GM23338 (cell line): Measurements from ENCODE around the gene SMARCD2. TPM values are rescaled to one million over a fixed set of nuclear protein-coding genes. Genes with fewer than 3 reads are reported as not detected.

Experiments
- ATAC-seq: fragments of 200-7000 bp; cut with Tn5 transposase; 3 replicates; pipeline ENCODE4 v1.9.1; 2020
- DNase-seq: peaks from one replicate; pipeline ENCODE4 v3.0.0-alpha.2; 2015; ENCODE audit warnings: low spot score
- H2AFZ ChIP-seq: fragments of 200-600 bp; sonication (generic); 2 replicates; pipeline ENCODE4 v1.8.0; 2016; ENCODE audit warnings: antibody characterized with exemption, mild to moderate bottlenecking, moderate library complexity
- H3F3A ChIP-seq: fragments of 200-600 bp; sonication (generic); replicated peaks from 2 replicates; pipeline ENCODE4 v1.8.0; 2017; ENCODE audit warnings: antibody characterized with exemption, mixed run types, low read depth
- H3K27ac ChIP-seq: fragments of 200-600 bp; sonication (generic); 2 replicates; pipeline ENCODE4 v1.6.1; 2016; ENCODE audit warnings: low read depth
- H3K27me3 ChIP-seq: fragments of 200-600 bp; sonication (generic); 2 replicates; pipeline ENCODE4 v1.8.0; 2016; ENCODE audit warnings: mild to moderate bottlenecking, mixed run types, moderate library complexity; ENCODE audit not compliant: insufficient read depth
- H3K36me3 ChIP-seq: fragments of 200-600 bp; sonication (generic); 2 replicates; pipeline ENCODE4 v1.8.0; 2016; ENCODE audit warnings: mild to moderate bottlenecking; ENCODE audit not compliant: insufficient read depth
- H3K4me1 ChIP-seq: fragments of 200-600 bp; sonication (generic); 2 replicates; pipeline ENCODE4 v1.8.0; 2016; ENCODE audit warnings: mild to moderate bottlenecking, moderate library complexity; ENCODE audit not compliant: insufficient read depth
- H3K4me2 ChIP-seq: fragments of 200-600 bp; sonication (generic); 2 replicates; pipeline ENCODE4 v1.7.1; 2017; ENCODE audit warnings: mixed run types
- H3K4me3 ChIP-seq: fragments of 200-600 bp; sonication (generic); 2 replicates; pipeline ENCODE4 v1.6.1; 2016; ENCODE audit warnings: mixed run types
- H3K79me2 ChIP-seq: fragments of 200-600 bp; sonication (generic); replicated peaks from 2 replicates; pipeline ENCODE4 v1.8.0; 2017; ENCODE audit warnings: mild to moderate bottlenecking; ENCODE audit not compliant: insufficient read depth
- H3K9me2 ChIP-seq: fragments of 200-600 bp; sonication (generic); 2 replicates; pipeline ENCODE4 v1.8.0; 2017; ENCODE audit not compliant: insufficient read depth
- H4K20me1 ChIP-seq: fragments of 200-600 bp; sonication (generic); replicated peaks from 2 replicates; pipeline ENCODE4 v1.8.0; 2017; ENCODE audit warnings: mild to moderate bottlenecking; ENCODE audit not compliant: insufficient read depth
- H3K27ac Mint-ChIP-seq: 2 replicates; pipeline ENCODE4 v1.8.0; 2020; ENCODE audit warnings: inconsistent platforms, mild to moderate bottlenecking, moderate library complexity, mixed read lengths
- H3K27me3 Mint-ChIP-seq: 3 replicates; pipeline ENCODE4 v1.8.0; 2022; ENCODE audit warnings: low read depth, mild to moderate bottlenecking, moderate library complexity, mixed read lengths, inconsistent platforms; ENCODE audit not compliant: insufficient read depth, poor library complexity
- H3K36me3 Mint-ChIP-seq: 3 replicates; pipeline ENCODE4 v1.8.0; 2021; ENCODE audit warnings: low read depth, mild to moderate bottlenecking, inconsistent platforms, moderate library complexity, mixed read lengths
- H3K4me1 Mint-ChIP-seq: 3 replicates; pipeline ENCODE4 v1.8.0; 2020; ENCODE audit warnings: mild to moderate bottlenecking, inconsistent platforms, mixed read lengths
- H3K4me3 Mint-ChIP-seq: 3 replicates; pipeline ENCODE4 v1.8.0; 2021; ENCODE audit warnings: moderate library complexity, mild to moderate bottlenecking, inconsistent platforms, mixed read lengths
- H3K9me3 Mint-ChIP-seq: 3 replicates; pipeline ENCODE4 v1.8.0; 2020; ENCODE audit warnings: moderate library complexity, mild to moderate bottlenecking, inconsistent platforms, mixed read lengths
- CREB1 ChIP-seq: fragments of 250-450 bp; sonication (Bioruptor Pico); IDR thresholded peaks from 2 replicates; pipeline ENCODE4 v1.5.0; 2020; ENCODE audit warnings: low read depth, mild to moderate bottlenecking, moderate library complexity
- CTCF ChIP-seq, 2 experiments: fragments of 200-600 bp in 1 of 2; sonication (generic) in 1 of 2; conservative IDR thresholded peaks; 2 replicates each; pipeline versions ENCODE4 v1.5.1 to v1.6.1; 2016 to 2017; ENCODE audit warnings: antibody characterized with exemption in 2 of 2, low read depth in 2 of 2, mild to moderate bottlenecking in 2 of 2, moderate library complexity in 1 of 2
- ETS1 ChIP-seq: IDR thresholded peaks from 2 replicates; pipeline ENCODE4 v1.6.1; 2016; ENCODE audit warnings: antibody characterized with exemption
- EZH2 ChIP-seq: fragments of 200-600 bp; sonication (generic); IDR thresholded peaks from one replicate; pipeline ENCODE4 v1.8.0; 2017; ENCODE audit warnings: antibody characterized with exemption, mild to moderate bottlenecking, low read depth; ENCODE audit not compliant: unreplicated experiment
- EZH2phosphoT487 ChIP-seq: fragments of 200-600 bp; sonication (generic); IDR thresholded peaks from one replicate; pipeline ENCODE4 v1.8.1; 2018; ENCODE audit warnings: antibody characterized with exemption; ENCODE audit not compliant: unreplicated experiment
- JUNB ChIP-seq: IDR thresholded peaks from one replicate; pipeline ENCODE4 v1.6.1; 2016; ENCODE audit warnings: antibody characterized with exemption; ENCODE audit not compliant: unreplicated experiment
- NANOG ChIP-seq: IDR thresholded peaks from 2 replicates; pipeline ENCODE4 v1.6.1; 2016; ENCODE audit warnings: antibody characterized with exemption, borderline replicate concordance
- POLR2AphosphoS5 ChIP-seq: IDR thresholded peaks from 2 replicates; pipeline ENCODE4 v1.6.1; 2016; ENCODE audit warnings: antibody characterized with exemption, low read depth
- REST ChIP-seq: IDR thresholded peaks from one replicate; pipeline ENCODE4 v1.6.1; 2018; ENCODE audit warnings: antibody characterized with exemption; ENCODE audit not compliant: unreplicated experiment
- STAT1 ChIP-seq: IDR thresholded peaks from one replicate; pipeline ENCODE4 v1.6.1; 2016; ENCODE audit warnings: antibody characterized with exemption; ENCODE audit not compliant: unreplicated experiment
- ZNF331 ChIP-seq: fragments of 250-450 bp; sonication (Bioruptor Pico); IDR thresholded peaks from 2 replicates; pipeline ENCODE4 v1.5.0; 2020; ENCODE audit warnings: low read depth, mild to moderate bottlenecking, moderate library complexity
- polyA plus RNA-seq: library from polyadenylated mRNA; unstranded; fragments of >200 nt; fragmentation: Nextera tagmentation; extraction: Ambion mirVana; gene quantifications from 2 replicates; pipeline ENCODE4 v1.2.1, GENCODE V29; 2016
- total RNA-seq: library from RNA; depleted of rRNA; stranded (reverse); fragments of >200 nt; shearing (Covaris generic); gene quantifications from 2 replicates; pipeline ENCODE4 v1.2.3, GENCODE V29; 2014

The SMARCD2 gene
- total and polyA plus RNA-seq, 2 experiments from 2014 or later: 36.4 to 133 TPM

- TF ChIP-seq NANOG (no peak), ETS1 (no peak), EZH2phosphoT487 (no peak), EZH2 (no peak), ZNF331 (CRISPR knock-in tag) (no peak), REST (no peak), JUNB (no peak), CREB1 (no peak)
- H3K4me1 Mint-ChIP-seq: peaks cover 3% of the 10 kb centered on the region; the same call in 1 of the 3 replicates
- H4K20me1 ChIP-seq: peaks cover 69% of the 10 kb centered on the region
- no peak for DNase-seq
- H3K4me3 ChIP-seq: no peak overlapping the region
- H3K27me3 ChIP-seq: no peaks in the 10 kb centered on the region
- H3K36me3 Mint-ChIP-seq: peaks cover 50% of the 10 kb centered on the region
- H3K27me3 Mint-ChIP-seq: no peaks in the 10 kb centered on the region
- H2AFZ ChIP-seq: no peak overlapping the region
- no peak for ATAC-seq
- 0 out of 2 replicates have a peak, but pooled peaks cover 6% of the 10 kb centered on the region for H3F3A ChIP-seq
- H3K9me2 ChIP-seq: no peaks in the 10 kb centered on the region
- peaks cover 100% of the 10 kb centered on the region for H3K79me2 ChIP-seq
- H3K27ac Mint-ChIP-seq: no peak overlapping the region
- peaks cover 37% of the 10 kb centered on the region for H3K36me3 ChIP-seq
- no peaks in the 10 kb centered on the region; the same call in 2 of the 3 replicates for H3K9me3 Mint-ChIP-seq
- H3K27ac ChIP-seq: no peak overlapping the region
- no peak overlapping the region for H3K4me2 ChIP-seq
- H3K4me3 Mint-ChIP-seq: no peak overlapping the region
- no peaks in the 10 kb centered on the region for H3K4me1 ChIP-seq
Measured at GRCh38 chr17:63785556-63785955, 56.9 kb downstream of the SMARCD2 start.

GRCh38 chr17:63783522-63783921, 59.0 kb downstream of the SMARCD2 start:
- H3K4me2 ChIP-seq: no peak overlapping the region
- Mint-ChIP-seq H3K4me1 (peaks cover 8% of the 10 kb centered on the region; the same call in 2 of the 3 replicates), H3K27ac (no peak overlapping the region), H3K36me3 (peaks cover 52% of the 10 kb centered on the region), H3K4me3 (no peak overlapping the region), H3K27me3 (no peaks in the 10 kb centered on the region), H3K9me3 (no peaks in the 10 kb centered on the region; the same call in 2 of the 3 replicates)
- peaks cover 24% of the 10 kb centered on the region for H3K36me3 ChIP-seq
- no peak overlapping the region for H2AFZ ChIP-seq
- peaks cover 79% of the 10 kb centered on the region for H4K20me1 ChIP-seq
- DNase-seq (no peak), ATAC-seq (no peak)
- H3K9me2 ChIP-seq: no peaks in the 10 kb centered on the region
- no peaks in the 10 kb centered on the region for H3K27me3 ChIP-seq
- H3K27ac ChIP-seq: no peak overlapping the region
- peaks cover 100% of the 10 kb centered on the region for H3K79me2 ChIP-seq
- H3K4me3 ChIP-seq: no peak overlapping the region
- 0 out of 2 replicates have a peak, but pooled peaks cover 6% of the 10 kb centered on the region for H3F3A ChIP-seq
- no peaks in the 10 kb centered on the region for H3K4me1 ChIP-seq
- TF ChIP-seq POLR2AphosphoS5 (no peak), EZH2phosphoT487 (no peak), ETS1 (no peak), ZNF331 (CRISPR knock-in tag) (no peak), CTCF (conservative IDR thresholded peaks at IDR 0.05; ENCODE audit: low read depth in 2 of 2) (no peak), STAT1 (no peak), NANOG (no peak), REST (no peak)
